ENCODE results near the gene GSX1.

DNA sequence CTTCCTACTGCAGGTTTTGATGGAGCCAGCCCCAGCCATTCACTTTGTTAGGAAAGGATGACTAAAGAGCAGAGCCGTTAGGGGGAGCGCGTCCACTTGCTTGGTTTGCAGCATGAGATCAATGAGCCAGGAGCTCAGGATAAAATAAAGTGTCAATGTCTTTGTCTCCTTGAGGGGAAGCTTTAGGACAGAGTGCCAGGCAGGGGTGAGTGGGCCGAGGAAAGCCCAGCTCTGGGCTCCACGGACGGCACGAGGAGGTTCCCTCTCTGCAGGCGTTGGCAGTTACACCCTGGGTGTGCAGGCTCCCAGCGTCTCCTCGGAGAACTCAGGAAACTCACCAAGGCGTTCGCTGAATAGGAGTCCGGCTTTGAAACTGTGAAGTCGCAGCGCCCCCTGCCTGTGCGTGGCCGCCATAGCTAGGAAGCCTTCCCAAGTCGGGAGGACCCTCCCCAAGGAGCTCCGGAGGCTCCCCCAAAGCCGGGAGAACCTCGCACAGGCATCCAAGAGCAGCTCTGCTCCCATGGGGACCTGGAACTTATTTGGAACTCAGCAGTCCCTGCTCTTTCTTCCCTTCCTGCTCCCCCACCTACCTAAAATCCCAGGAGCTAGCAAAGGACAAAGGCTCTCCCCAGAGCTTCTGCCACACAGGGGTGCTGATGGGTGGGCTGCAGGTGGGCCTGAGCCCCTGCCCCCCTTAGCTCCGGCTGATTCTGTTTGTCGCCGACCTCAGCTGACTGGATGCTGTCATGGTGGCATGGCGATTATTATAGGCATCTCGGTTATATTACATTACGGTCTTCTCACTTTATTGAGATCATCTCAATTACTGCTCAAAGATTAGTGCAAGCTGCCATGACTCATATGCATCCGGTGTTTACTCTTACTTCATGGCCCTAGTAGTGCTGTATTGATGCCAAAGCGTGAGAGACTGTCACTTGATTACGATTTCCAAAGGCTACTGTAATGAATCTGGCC, 34.4 kb downstream of the GSX1 start:
- TF ChIP-seq, protein P1, sequence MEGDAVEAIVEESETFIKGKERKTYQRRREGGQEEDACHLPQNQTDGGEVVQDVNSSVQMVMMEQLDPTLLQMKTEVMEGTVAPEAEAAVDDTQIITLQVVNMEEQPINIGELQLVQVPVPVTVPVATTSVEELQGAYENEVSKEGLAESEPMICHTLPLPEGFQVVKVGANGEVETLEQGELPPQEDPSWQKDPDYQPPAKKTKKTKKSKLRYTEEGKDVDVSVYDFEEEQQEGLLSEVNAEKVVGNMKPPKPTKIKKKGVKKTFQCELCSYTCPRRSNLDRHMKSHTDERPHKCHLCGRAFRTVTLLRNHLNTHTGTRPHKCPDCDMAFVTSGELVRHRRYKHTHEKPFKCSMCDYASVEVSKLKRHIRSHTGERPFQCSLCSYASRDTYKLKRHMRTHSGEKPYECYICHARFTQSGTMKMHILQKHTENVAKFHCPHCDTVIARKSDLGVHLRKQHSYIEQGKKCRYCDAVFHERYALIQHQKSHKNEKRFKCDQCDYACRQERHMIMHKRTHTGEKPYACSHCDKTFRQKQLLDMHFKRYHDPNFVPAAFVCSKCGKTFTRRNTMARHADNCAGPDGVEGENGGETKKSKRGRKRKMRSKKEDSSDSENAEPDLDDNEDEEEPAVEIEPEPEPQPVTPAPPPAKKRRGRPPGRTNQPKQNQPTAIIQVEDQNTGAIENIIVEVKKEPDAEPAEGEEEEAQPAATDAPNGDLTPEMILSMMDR (IDR thresholded peaks at IDR 0.05; ENCODE audit: poor library complexity, severe bottlenecking) = peak; percentile 98
- TF ChIP-seq EZH2 (IDR thresholded peaks at IDR 0.05; ENCODE audit: borderline replicate concordance, insufficient read depth, low read length, poor library complexity, severe bottlenecking) (no peak), RAD21 (conservative IDR thresholded peaks at IDR 0.05) (peak; percentile 95), POLR2AphosphoS5 (IDR thresholded peaks at IDR 0.05) (no peak), SMC3 (conservative IDR thresholded peaks at IDR 0.05; ENCODE audit: poor library complexity) (peak; percentile 98), MXI1 (conservative IDR thresholded peaks at IDR 0.05; ENCODE audit: poor library complexity, severe bottlenecking) (peak; percentile 52)
- TF ChIP-seq, protein P2, sequence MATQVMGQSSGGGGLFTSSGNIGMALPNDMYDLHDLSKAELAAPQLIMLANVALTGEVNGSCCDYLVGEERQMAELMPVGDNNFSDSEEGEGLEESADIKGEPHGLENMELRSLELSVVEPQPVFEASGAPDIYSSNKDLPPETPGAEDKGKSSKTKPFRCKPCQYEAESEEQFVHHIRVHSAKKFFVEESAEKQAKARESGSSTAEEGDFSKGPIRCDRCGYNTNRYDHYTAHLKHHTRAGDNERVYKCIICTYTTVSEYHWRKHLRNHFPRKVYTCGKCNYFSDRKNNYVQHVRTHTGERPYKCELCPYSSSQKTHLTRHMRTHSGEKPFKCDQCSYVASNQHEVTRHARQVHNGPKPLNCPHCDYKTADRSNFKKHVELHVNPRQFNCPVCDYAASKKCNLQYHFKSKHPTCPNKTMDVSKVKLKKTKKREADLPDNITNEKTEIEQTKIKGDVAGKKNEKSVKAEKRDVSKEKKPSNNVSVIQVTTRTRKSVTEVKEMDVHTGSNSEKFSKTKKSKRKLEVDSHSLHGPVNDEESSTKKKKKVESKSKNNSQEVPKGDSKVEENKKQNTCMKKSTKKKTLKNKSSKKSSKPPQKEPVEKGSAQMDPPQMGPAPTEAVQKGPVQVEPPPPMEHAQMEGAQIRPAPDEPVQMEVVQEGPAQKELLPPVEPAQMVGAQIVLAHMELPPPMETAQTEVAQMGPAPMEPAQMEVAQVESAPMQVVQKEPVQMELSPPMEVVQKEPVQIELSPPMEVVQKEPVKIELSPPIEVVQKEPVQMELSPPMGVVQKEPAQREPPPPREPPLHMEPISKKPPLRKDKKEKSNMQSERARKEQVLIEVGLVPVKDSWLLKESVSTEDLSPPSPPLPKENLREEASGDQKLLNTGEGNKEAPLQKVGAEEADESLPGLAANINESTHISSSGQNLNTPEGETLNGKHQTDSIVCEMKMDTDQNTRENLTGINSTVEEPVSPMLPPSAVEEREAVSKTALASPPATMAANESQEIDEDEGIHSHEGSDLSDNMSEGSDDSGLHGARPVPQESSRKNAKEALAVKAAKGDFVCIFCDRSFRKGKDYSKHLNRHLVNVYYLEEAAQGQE (IDR thresholded peaks at IDR 0.05; ENCODE audit: borderline replicate concordance) = no peak

All from neural cell (in vitro differentiated cells).